GM12892 (cell line): ENCODE data around the gene MYLK.

Source experiments
- POLR2A ChIP-seq: IDR thresholded peaks from 2 replicates; pipeline ENCODE4 v1.6.1; 2011; ENCODE audit warnings: low read depth, low read length, control low read depth
- POLR2AphosphoS5 ChIP-seq: IDR thresholded peaks from 2 replicates; pipeline ENCODE4 v1.6.1; 2011; ENCODE audit warnings: low read depth, low read length, control low read depth
- TAF1 ChIP-seq: IDR thresholded peaks from 2 replicates; pipeline ENCODE4 v1.6.1; 2011; ENCODE audit warnings: low read depth, mild to moderate bottlenecking, control low read depth, low read length, borderline replicate concordance

DNA sequence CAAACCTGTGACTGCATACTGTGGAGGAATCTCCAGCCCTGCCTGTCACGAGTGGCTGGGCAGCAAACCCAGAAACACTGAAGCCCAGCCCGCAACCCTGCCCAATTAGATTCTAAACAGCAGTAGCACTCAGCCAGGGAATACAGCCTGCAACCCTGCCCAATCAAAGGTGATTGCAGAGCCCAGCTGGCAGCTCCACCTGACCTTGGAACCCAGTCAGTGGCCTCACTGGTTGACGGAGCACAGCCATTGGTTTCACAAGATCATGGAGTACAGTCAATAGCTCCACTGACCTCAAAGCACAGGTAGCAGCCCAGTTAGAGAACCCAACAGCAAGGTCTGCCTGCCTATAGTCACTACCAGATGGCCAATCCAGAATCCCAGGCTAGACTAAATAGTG, 35.2 kb upstream of the MYLK start:
- TF ChIP-seq POLR2A: no peak
- no peak for TF ChIP-seq POLR2AphosphoS5
- TF ChIP-seq TAF1: no peak
